Measurements from ENCODE around the gene PGK2. TPM values are rescaled to one million over a fixed set of nuclear protein-coding genes. Genes with fewer than 3 reads are reported as not detected.
"Not testable (repeated sequence)": the region's sequence is repeated elsewhere in the genome, so short reads cannot be mapped to it uniquely, and the experiment has no call there.

Gene PGK2
- total and polyA plus RNA-seq, 2 experiments from 2014 or later, result not detected

- TF ChIP-seq, protein P1, sequence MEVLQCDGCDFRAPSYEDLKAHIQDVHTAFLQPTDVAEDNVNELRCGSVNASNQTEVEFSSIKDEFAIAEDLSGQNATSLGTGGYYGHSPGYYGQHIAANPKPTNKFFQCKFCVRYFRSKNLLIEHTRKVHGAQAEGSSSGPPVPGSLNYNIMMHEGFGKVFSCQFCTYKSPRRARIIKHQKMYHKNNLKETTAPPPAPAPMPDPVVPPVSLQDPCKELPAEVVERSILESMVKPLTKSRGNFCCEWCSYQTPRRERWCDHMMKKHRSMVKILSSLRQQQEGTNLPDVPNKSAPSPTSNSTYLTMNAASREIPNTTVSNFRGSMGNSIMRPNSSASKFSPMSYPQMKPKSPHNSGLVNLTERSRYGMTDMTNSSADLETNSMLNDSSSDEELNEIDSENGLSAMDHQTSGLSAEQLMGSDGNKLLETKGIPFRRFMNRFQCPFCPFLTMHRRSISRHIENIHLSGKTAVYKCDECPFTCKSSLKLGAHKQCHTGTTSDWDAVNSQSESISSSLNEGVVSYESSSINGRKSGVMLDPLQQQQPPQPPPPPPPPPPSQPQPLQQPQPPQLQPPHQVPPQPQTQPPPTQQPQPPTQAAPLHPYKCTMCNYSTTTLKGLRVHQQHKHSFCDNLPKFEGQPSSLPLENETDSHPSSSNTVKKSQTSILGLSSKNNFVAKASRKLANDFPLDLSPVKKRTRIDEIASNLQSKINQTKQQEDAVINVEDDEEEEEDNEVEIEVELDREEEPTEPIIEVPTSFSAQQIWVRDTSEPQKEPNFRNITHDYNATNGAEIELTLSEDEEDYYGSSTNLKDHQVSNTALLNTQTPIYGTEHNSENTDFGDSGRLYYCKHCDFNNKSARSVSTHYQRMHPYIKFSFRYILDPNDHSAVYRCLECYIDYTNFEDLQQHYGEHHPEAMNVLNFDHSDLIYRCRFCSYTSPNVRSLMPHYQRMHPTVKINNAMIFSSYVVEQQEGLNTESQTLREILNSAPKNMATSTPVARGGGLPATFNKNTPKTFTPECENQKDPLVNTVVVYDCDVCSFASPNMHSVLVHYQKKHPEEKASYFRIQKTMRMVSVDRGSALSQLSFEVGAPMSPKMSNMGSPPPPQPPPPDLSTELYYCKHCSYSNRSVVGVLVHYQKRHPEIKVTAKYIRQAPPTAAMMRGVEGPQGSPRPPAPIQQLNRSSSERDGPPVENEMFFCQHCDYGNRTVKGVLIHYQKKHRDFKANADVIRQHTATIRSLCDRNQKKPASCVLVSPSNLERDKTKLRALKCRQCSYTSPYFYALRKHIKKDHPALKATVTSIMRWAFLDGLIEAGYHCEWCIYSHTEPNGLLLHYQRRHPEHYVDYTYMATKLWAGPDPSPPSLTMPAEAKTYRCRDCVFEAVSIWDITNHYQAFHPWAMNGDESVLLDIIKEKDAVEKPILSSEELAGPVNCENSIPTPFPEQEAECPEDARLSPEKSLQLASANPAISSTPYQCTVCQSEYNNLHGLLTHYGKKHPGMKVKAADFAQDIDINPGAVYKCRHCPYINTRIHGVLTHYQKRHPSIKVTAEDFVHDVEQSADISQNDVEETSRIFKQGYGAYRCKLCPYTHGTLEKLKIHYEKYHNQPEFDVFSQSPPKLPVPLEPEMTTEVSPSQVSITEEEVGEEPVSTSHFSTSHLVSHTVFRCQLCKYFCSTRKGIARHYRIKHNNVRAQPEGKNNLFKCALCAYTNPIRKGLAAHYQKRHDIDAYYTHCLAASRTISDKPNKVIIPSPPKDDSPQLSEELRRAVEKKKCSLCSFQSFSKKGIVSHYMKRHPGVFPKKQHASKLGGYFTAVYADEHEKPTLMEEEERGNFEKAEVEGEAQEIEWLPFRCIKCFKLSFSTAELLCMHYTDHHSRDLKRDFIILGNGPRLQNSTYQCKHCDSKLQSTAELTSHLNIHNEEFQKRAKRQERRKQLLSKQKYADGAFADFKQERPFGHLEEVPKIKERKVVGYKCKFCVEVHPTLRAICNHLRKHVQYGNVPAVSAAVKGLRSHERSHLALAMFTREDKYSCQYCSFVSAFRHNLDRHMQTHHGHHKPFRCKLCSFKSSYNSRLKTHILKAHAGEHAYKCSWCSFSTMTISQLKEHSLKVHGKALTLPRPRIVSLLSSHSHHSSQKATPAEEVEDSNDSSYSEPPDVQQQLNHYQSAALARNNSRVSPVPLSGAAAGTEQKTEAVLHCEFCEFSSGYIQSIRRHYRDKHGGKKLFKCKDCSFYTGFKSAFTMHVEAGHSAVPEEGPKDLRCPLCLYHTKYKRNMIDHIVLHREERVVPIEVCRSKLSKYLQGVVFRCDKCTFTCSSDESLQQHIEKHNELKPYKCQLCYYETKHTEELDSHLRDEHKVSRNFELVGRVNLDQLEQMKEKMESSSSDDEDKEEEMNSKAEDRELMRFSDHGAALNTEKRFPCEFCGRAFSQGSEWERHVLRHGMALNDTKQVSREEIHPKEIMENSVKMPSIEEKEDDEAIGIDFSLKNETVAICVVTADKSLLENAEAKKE (CRISPR knock-in tag; IDR thresholded peaks at IDR 0.05), result no peak
Observed at GRCh38 chr6:49799090-49799489, 12.0 kb upstream of the PGK2 start (continued).

GRCh38 chr6:49796842-49797455 is 9.9 kb upstream of the PGK2 start:
- not testable (repeated sequence) for H3K9me2 ChIP-seq (ENCODE audit: insufficient read depth); DNase-seq (ENCODE audit: low spot score); H3K36me3 Mint-ChIP-seq (ENCODE audit: low read depth); H3K4me1 ChIP-seq (ENCODE audit: insufficient read depth); H3K36me3 ChIP-seq (ENCODE audit: insufficient read depth); ATAC-seq; H3K4me1 Mint-ChIP-seq; H3K27ac Mint-ChIP-seq; H3K27me3 Mint-ChIP-seq (ENCODE audit: insufficient read depth, low read depth, poor library complexity); H3F3A ChIP-seq (replicated peaks; ENCODE audit: low read depth); H4K20me1 ChIP-seq (replicated peaks; ENCODE audit: insufficient read depth); H3K27ac ChIP-seq (ENCODE audit: low read depth); H3K27me3 ChIP-seq (ENCODE audit: insufficient read depth); H3K79me2 ChIP-seq (replicated peaks; ENCODE audit: insufficient read depth); H3K4me2 ChIP-seq; H3K9me3 Mint-ChIP-seq
- peak overlapping the region; percentile 39; the same call in 1 of the 3 replicates for H3K4me3 Mint-ChIP-seq
- Histone ChIP-seq H2AFZ (peak overlapping the region; percentile 43; the same call in 1 of the 2 replicates), H3K4me3 (0 out of 2 replicates have a peak overlapping the region, but pooled peaks have one; percentile 32)

GRCh38 chr6:49790341-49790740 is 3.3 kb upstream of the PGK2 start:
- DNase-seq (ENCODE audit: low spot score) (no peak), ATAC-seq (no peak)
- no peak overlapping the region for H3K4me2 ChIP-seq
- Mint-ChIP-seq H3K9me3 (peaks cover 3% of the 10 kb centered on the region; the same call in 2 of the 3 replicates), H3K4me1 (peaks cover 7% of the 10 kb centered on the region; the same call in 2 of the 3 replicates), H3K36me3 (ENCODE audit: low read depth) (no peaks in the 10 kb centered on the region), H3K4me3 (no peak overlapping the region), H3K27ac (no peak overlapping the region), H3K27me3 (ENCODE audit: insufficient read depth, low read depth, poor library complexity) (no peaks in the 10 kb centered on the region)
- no peaks in the 10 kb centered on the region for H3K79me2 ChIP-seq (replicated peaks; ENCODE audit: insufficient read depth)
- H2AFZ ChIP-seq, result no peak overlapping the region
- H3F3A ChIP-seq (replicated peaks; ENCODE audit: low read depth), result no peaks in the 10 kb centered on the region
- no peak overlapping the region for H3K4me3 ChIP-seq
- no peaks in the 10 kb centered on the region for H4K20me1 ChIP-seq (replicated peaks; ENCODE audit: insufficient read depth)
- H3K9me2 ChIP-seq (ENCODE audit: insufficient read depth), result peaks cover 15% of the 10 kb centered on the region
- no peak for TF ChIP-seq EZH2 (IDR thresholded peaks at IDR 0.05; ENCODE audit: low read depth, unreplicated experiment)
- no peak for TF ChIP-seq REST (IDR thresholded peaks at IDR 0.05; ENCODE audit: unreplicated experiment)
- TF ChIP-seq ETS1 (IDR thresholded peaks at IDR 0.05), result no peak
- no peak for TF ChIP-seq JUNB (IDR thresholded peaks at IDR 0.05; ENCODE audit: unreplicated experiment)
- no peaks in the 10 kb centered on the region for H3K27me3 ChIP-seq (ENCODE audit: insufficient read depth)
- H3K4me1 ChIP-seq (ENCODE audit: insufficient read depth), result no peaks in the 10 kb centered on the region
- H3K36me3 ChIP-seq (ENCODE audit: insufficient read depth), result no peaks in the 10 kb centered on the region
- no peak overlapping the region for H3K27ac ChIP-seq (ENCODE audit: low read depth)

Data from GM23338 (cell line).